Stimulated activated naive CD4-positive, alpha-beta T cell treated with Interleukin-2 at 50 U/mL for 16 hours (primary cell): Measurements from ENCODE around the gene ZNF66.
"Not testable (repeated sequence)": the region's sequence is repeated elsewhere in the genome, so short reads cannot be mapped to it uniquely, and the experiment has no call there.

ENCODE experiments used
- DNase-seq: peaks from one replicate; lab custom pipeline; 2025; lab: John Stamatoyannopoulos, UW

ZNF66 gene

GRCh38 chr19:20776083-20777076, at the start of gene ZNF66:
ZNF66 (plus strand) TSS chr19:20776304; CDS start chr19:20776448, 144 bp downstream.
- DNase-seq = peak; percentile 92

- not testable (repeated sequence) for DNase-seq
Measured at GRCh38 chr19:20750169-20750568, 25.9 kb upstream of the ZNF66 start.

DNA sequence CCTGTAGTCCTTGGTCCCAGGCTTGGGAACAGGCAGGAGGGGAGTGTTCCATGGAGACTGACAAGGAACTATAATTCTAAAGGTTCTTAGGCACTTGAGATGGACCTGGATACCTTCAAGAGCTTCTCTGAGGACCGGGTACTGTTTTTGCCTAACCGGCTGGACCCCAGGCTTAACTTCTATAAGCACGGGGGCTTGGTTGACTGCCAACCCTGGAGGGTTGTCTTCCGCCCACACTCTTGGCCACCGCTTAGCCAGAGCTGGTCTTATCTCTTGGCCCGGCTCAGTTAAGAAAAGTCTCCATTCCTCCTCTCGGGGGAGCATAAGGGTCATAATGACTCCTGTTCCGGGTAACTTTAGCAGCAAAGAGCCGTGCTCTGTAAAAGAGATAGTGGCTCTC, 23.8 kb upstream of the ZNF66 start:
- DNase-seq = not testable (repeated sequence)

DNA sequence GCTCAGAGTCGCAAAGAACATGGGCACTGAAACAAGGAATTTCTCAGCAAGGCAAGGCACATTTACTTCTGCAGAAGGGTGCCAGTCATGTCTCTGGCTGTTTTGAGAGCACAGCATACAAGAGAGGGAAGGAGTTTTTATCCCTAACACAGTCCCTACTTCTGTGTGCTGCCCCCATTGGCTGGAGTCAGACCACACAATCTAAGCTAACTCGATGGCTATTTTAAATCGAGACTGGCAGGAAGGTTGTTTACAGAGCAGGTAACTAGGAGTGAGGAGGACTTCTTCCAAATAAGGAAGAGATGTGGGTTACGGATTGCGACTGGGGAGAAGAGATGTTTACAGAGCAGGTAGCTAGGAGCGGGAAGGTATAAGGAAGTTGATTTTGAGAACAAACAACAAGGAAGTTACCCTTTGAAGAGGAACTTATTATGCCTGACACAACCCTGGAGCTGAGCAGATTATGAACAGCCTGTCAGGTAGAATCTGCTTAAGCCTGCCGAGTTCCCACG, 6.8 kb upstream of the ZNF66 start:
- DNase-seq = not testable (repeated sequence)

- DNase-seq = no peak
Measured at GRCh38 chr19:20787786-20788185, 11.7 kb downstream of the ZNF66 start.

DNA sequence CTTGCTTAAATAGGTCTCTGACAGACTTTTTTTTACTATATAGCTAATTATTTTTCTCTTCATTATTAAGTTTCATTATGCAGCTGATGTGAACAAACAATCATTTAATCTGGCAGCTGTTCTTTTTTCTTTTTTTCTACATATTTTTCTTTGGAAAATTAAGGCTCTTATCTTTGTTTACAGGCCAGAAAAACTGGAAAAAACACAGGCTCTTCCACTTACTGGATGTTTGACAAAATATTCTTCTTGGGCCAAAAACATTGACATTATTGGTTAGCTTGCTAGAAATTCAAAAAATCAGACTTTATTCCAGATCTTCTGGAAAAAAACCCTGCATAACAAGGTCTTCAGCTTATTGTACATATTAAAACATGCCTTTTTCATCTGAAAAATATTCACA, 15.7 kb downstream of the ZNF66 start:
- no peak for DNase-seq

- not testable (repeated sequence) for DNase-seq
Measured at GRCh38 chr19:20806311-20807262, 30.5 kb downstream of the ZNF66 start.

DNA sequence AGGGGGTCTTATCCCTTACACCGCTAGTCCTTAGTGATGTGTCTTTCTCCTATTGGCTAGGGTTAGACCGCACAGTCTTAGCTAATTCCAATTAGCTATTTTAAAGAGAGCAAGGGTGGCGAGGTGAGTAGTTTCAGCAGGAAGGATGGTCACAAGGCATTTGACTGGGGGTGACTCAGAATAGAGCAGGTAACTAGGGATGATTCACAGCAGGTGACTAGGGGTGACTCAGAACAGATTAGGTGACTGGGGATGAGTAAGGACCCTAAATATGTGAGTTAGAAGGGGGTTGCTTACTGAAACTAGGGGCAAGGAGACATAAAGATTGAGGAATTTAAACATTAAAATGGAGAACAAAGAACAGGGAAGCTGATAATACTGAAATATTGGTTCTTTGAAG, 64.3 kb downstream of the ZNF66 start:
- no peak for DNase-seq
